Activated CD8-positive, alpha-beta memory T cell treated with anti-CD3 and anti-CD28 coated beads, Interleukin-2, amount 10 ng/mL, durations not matched to agents 7 days and 5 days (primary cell): ENCODE results near the gene MYH14. TPM values are rescaled to one million over a fixed set of nuclear protein-coding genes. Genes with fewer than 3 reads are reported as not detected.
A peak's percentile ranks its signal among the peaks of the same experiment; 100 is the strongest.

Source experiments
- ATAC-seq: fragments of 150-1000 bp; cut with Tn5 transposase; one replicate; pipeline ENCODE4 v1.10.0; 2021; ENCODE audit warnings: moderate library complexity
- CTCF ChIA-PET: fragments of 350-600 bp; sonication (Branson Sonifier 250); formaldehyde crosslinking; loops from one replicate; lab custom pipeline; 2021; ENCODE audit warnings: antibody characterized with exemption; lab: Charles Lee
- DNase-seq: peaks from one replicate; pipeline ENCODE4 v3.0.0-alpha.2; 2020
- H3K27ac Mint-ChIP-seq: one replicate; pipeline ENCODE4 v1.8.0; 2021; ENCODE audit warnings: mild to moderate bottlenecking, mixed read lengths
- H3K27me3 Mint-ChIP-seq: one replicate; pipeline ENCODE4 v1.8.0; 2021; ENCODE audit warnings: mixed read lengths
- H3K36me3 Mint-ChIP-seq: one replicate; pipeline ENCODE4 v1.8.0; 2021; ENCODE audit warnings: mild to moderate bottlenecking, mixed read lengths
- H3K4me1 Mint-ChIP-seq: one replicate; pipeline ENCODE4 v1.8.0; 2021; ENCODE audit warnings: mixed read lengths
- H3K4me3 Mint-ChIP-seq: one replicate; pipeline ENCODE4 v1.8.0; 2021; ENCODE audit warnings: mild to moderate bottlenecking, moderate library complexity, mixed read lengths
- H3K9me3 Mint-ChIP-seq: one replicate; pipeline ENCODE4 v1.8.0; 2022; ENCODE audit warnings: low read depth, mixed read lengths
- total RNA-seq, 2 experiments: library from RNA; stranded (reverse); gene quantifications; one replicate each; pipeline ENCODE4 v1.2.3, GENCODE V29; 2021

The MYH14 gene
- total RNA-seq, 2 experiments from 2014 or later, result not detected

GRCh38 chr19:50320596-50320995 lies 117.2 kb downstream of the MYH14 start:
- Mint-ChIP-seq H3K36me3 (no peaks in the 10 kb centered on the region), H3K27ac (no peak overlapping the region), H3K4me1 (peaks cover 2% of the 10 kb centered on the region), H3K27me3 (peaks cover 15% of the 10 kb centered on the region), H3K9me3 (no peaks in the 10 kb centered on the region), H3K4me3 (no peak overlapping the region)
- DNase-seq (no peak), ATAC-seq (no peak)
- CTCF ChIA-PET, result interaction anchor here (0.6 kb wide), 1 partner anchor 66 kb away, joined by 3 read pairs; no protein-coding TSS in a partner anchor

GRCh38 chr19:50321831-50322230 lies 118.4 kb downstream of the MYH14 start:
- Mint-ChIP-seq H3K4me1 (peaks cover 8% of the 10 kb centered on the region), H3K36me3 (no peaks in the 10 kb centered on the region), H3K9me3 (no peaks in the 10 kb centered on the region), H3K27me3 (peaks cover 12% of the 10 kb centered on the region), H3K27ac (no peak overlapping the region), H3K4me3 (no peak overlapping the region)
- CTCF ChIA-PET, result no interaction called here
- DNase-seq (no peak), ATAC-seq (no peak)

GRCh38 chr19:50322234-50322633 lies 118.8 kb downstream of the MYH14 start:
- DNase-seq (no peak), ATAC-seq (no peak)
- Mint-ChIP-seq H3K36me3 (no peaks in the 10 kb centered on the region), H3K4me1 (peaks cover 12% of the 10 kb centered on the region), H3K9me3 (no peaks in the 10 kb centered on the region), H3K27me3 (peaks cover 16% of the 10 kb centered on the region), H3K27ac (no peak overlapping the region), H3K4me3 (no peak overlapping the region)
- CTCF ChIA-PET, result no interaction called here

GRCh38 chr19:50322931-50323781 lies 119.7 kb downstream of the MYH14 start:
- ATAC-seq (no peak), DNase-seq (no peak)
- Mint-ChIP-seq H3K27me3 (peaks cover 19% of the 10 kb centered on the region), H3K4me1 (peaks cover 16% of the 10 kb centered on the region), H3K9me3 (no peaks in the 10 kb centered on the region), H3K27ac (no peak overlapping the region), H3K4me3 (no peak overlapping the region), H3K36me3 (no peaks in the 10 kb centered on the region)
- CTCF ChIA-PET, result no interaction called here

- Mint-ChIP-seq H3K36me3 (no peaks in the 10 kb centered on the region), H3K4me3 (no peak overlapping the region), H3K27me3 (peaks cover 19% of the 10 kb centered on the region), H3K9me3 (no peaks in the 10 kb centered on the region), H3K4me1 (peaks cover 16% of the 10 kb centered on the region), H3K27ac (no peak overlapping the region)
- no peak for ATAC-seq
- DNase-seq, result no peak
- CTCF ChIA-PET, result no interaction called here
Observed at GRCh38 chr19:50323782-50324133, 120.3 kb downstream of the MYH14 start.

GRCh38 chr19:50324331-50324730 lies 120.9 kb downstream of the MYH14 start:
- Mint-ChIP-seq H3K27ac (no peak overlapping the region), H3K9me3 (no peaks in the 10 kb centered on the region), H3K36me3 (peaks cover 1% of the 10 kb centered on the region), H3K4me1 (peaks cover 17% of the 10 kb centered on the region), H3K4me3 (no peak overlapping the region), H3K27me3 (peaks cover 22% of the 10 kb centered on the region)
- CTCF ChIA-PET, result no interaction called here
- no peak for ATAC-seq
- DNase-seq, result no peak

GRCh38 chr19:50325310-50326100 lies 122.1 kb downstream of the MYH14 start:
- CTCF ChIA-PET, result interaction anchor here (0.5 to 1.8 kb wide), 3 partner anchors 32 to 434 kb away, joined by 3 to 5 read pairs (median 4); no protein-coding TSS in a partner anchor
- H3K36me3 Mint-ChIP-seq, result peaks cover 6% of the 10 kb centered on the region
- DNase-seq (peak; percentile 83), ATAC-seq (peak; percentile 29)
- no peak overlapping the region for H3K27ac Mint-ChIP-seq
- peaks cover 28% of the 10 kb centered on the region for H3K4me1 Mint-ChIP-seq
- H3K27me3 Mint-ChIP-seq, result peaks cover 34% of the 10 kb centered on the region
- peak overlapping the region; percentile 31 for H3K4me3 Mint-ChIP-seq
- no peaks in the 10 kb centered on the region for H3K9me3 Mint-ChIP-seq

GRCh38 chr19:50326101-50326664 lies 122.8 kb downstream of the MYH14 start:
- H3K4me3 Mint-ChIP-seq, result peak overlapping the region; percentile 31
- H3K27me3 Mint-ChIP-seq, result peaks cover 38% of the 10 kb centered on the region
- ATAC-seq, result no peak
- H3K36me3 Mint-ChIP-seq, result peaks cover 6% of the 10 kb centered on the region
- no peak for DNase-seq
- peaks cover 33% of the 10 kb centered on the region for H3K4me1 Mint-ChIP-seq
- no peaks in the 10 kb centered on the region for H3K9me3 Mint-ChIP-seq
- H3K27ac Mint-ChIP-seq, result no peak overlapping the region
- CTCF ChIA-PET, result interaction anchor here (0.5 to 1.8 kb wide), 2 partner anchors 74 to 435 kb away, joined by 3 to 4 read pairs; no protein-coding TSS in a partner anchor

- Mint-ChIP-seq H3K36me3 (peaks cover 8% of the 10 kb centered on the region), H3K27ac (no peak overlapping the region), H3K4me3 (peak overlapping the region; percentile 10), H3K27me3 (peaks cover 45% of the 10 kb centered on the region), H3K9me3 (no peaks in the 10 kb centered on the region), H3K4me1 (peaks cover 40% of the 10 kb centered on the region)
- CTCF ChIA-PET, result interaction anchor here (1.0 to 1.8 kb wide), 2 partner anchors 42 to 75 kb away, joined by 3 to 4 read pairs; no protein-coding TSS in a partner anchor
- no peak for DNase-seq
- no peak for ATAC-seq
Observed at GRCh38 chr19:50327013-50327412, 123.6 kb downstream of the MYH14 start.

GRCh38 chr19:50327461-50328223 lies 124.2 kb downstream of the MYH14 start:
- peak overlapping the region; percentile 35 for H3K4me3 Mint-ChIP-seq
- no peaks in the 10 kb centered on the region for H3K9me3 Mint-ChIP-seq
- ATAC-seq, result no peak
- no peak overlapping the region for H3K27ac Mint-ChIP-seq
- CTCF ChIA-PET, result interaction anchor here (1.0 to 1.4 kb wide), 3 partner anchors 8 to 183 kb away, joined by 3 read pairs; partner anchors contain the start of gene JOSD2
- peaks cover 51% of the 10 kb centered on the region for H3K27me3 Mint-ChIP-seq
- no peak for DNase-seq
- peaks cover 47% of the 10 kb centered on the region for H3K4me1 Mint-ChIP-seq
- peaks cover 8% of the 10 kb centered on the region for H3K36me3 Mint-ChIP-seq

GRCh38 chr19:50328224-50328872 lies 124.9 kb downstream of the MYH14 start:
- Mint-ChIP-seq H3K27ac (no peak overlapping the region), H3K36me3 (peaks cover 8% of the 10 kb centered on the region), H3K27me3 (peaks cover 53% of the 10 kb centered on the region), H3K4me3 (no peak overlapping the region), H3K4me1 (peaks cover 50% of the 10 kb centered on the region), H3K9me3 (no peaks in the 10 kb centered on the region)
- DNase-seq (no peak), ATAC-seq (no peak)
- CTCF ChIA-PET, result interaction anchor here (1.1 to 1.4 kb wide), 4 partner anchors 9 to 182 kb away, joined by 3 read pairs; partner anchors contain the start of gene JOSD2

- no peak overlapping the region for H3K27ac Mint-ChIP-seq
- ATAC-seq, result no peak
- H3K36me3 Mint-ChIP-seq, result peaks cover 8% of the 10 kb centered on the region
- CTCF ChIA-PET, result interaction anchor here (0.8 to 1.4 kb wide), 8 partner anchors 9 to 182 kb away, joined by 3 to 8 read pairs (median 3); partner anchors contain the start of gene JOSD2
- H3K27me3 Mint-ChIP-seq, result peaks cover 53% of the 10 kb centered on the region
- H3K4me3 Mint-ChIP-seq, result no peak overlapping the region
- no peak for DNase-seq
- H3K4me1 Mint-ChIP-seq, result peaks cover 55% of the 10 kb centered on the region
- no peaks in the 10 kb centered on the region for H3K9me3 Mint-ChIP-seq
Observed at GRCh38 chr19:50328873-50329145, 125.4 kb downstream of the MYH14 start.
